ENCODE results near the gene KLK6. TPM values are rescaled to one million over a fixed set of nuclear protein-coding genes. Genes with fewer than 3 reads are reported as not detected.

KLK6 gene
- total RNA-seq, 1 donor from 2014 or later, result 0.62 TPM

- H3K27me3 Mint-ChIP-seq, result peaks cover 71% of the 10 kb centered on the region
- H3K27ac Mint-ChIP-seq, result no peak overlapping the region
- no peaks in the 10 kb centered on the region for H3K36me3 Mint-ChIP-seq (ENCODE audit: insufficient read depth)
- H3K4me3 Mint-ChIP-seq (ENCODE audit: low read depth), result no peak overlapping the region
- peaks cover 4% of the 10 kb centered on the region for H3K4me1 Mint-ChIP-seq (ENCODE audit: low read depth)
- no peak for DNase-seq (ENCODE audit: low spot score, unreplicated experiment)
- no peaks in the 10 kb centered on the region for H3K9me3 Mint-ChIP-seq (ENCODE audit: low read depth)
- TF ChIP-seq CTCF (IDR thresholded peaks at IDR 0.05; ENCODE audit: unreplicated experiment), result no peak
These were observed 43.3 kb upstream of the KLK6 start for GRCh38 chr19:51012661-51013190.

GRCh38 chr19:51010066-51010795, 40.8 kb upstream of the KLK6 start:
- H3K27me3 Mint-ChIP-seq, result peaks cover 73% of the 10 kb centered on the region
- TF ChIP-seq CTCF (IDR thresholded peaks at IDR 0.05; ENCODE audit: unreplicated experiment), result no peak

GRCh38 chr19:51009061-51009891, 39.9 kb upstream of the KLK6 start:
- Mint-ChIP-seq H3K27me3 (peaks cover 72% of the 10 kb centered on the region), H3K36me3 (ENCODE audit: insufficient read depth) (no peaks in the 10 kb centered on the region)

More at GRCh38 chr19:51010066-51010795, 40.8 kb upstream of the KLK6 start:
- Mint-ChIP-seq H3K4me1 (ENCODE audit: low read depth) (no peaks in the 10 kb centered on the region), H3K4me3 (ENCODE audit: low read depth) (no peak overlapping the region), H3K9me3 (ENCODE audit: low read depth) (no peaks in the 10 kb centered on the region), H3K36me3 (ENCODE audit: insufficient read depth) (no peaks in the 10 kb centered on the region), H3K27ac (no peak overlapping the region)
- DNase-seq (ENCODE audit: low spot score, unreplicated experiment), result no peak

GRCh38 chr19:51007488-51007887, 38.1 kb upstream of the KLK6 start:
- H3K36me3 Mint-ChIP-seq (ENCODE audit: insufficient read depth), result no peaks in the 10 kb centered on the region
- no peaks in the 10 kb centered on the region for H3K4me1 Mint-ChIP-seq (ENCODE audit: low read depth)
- no peak for DNase-seq (ENCODE audit: low spot score, unreplicated experiment)
- H3K9me3 Mint-ChIP-seq (ENCODE audit: low read depth), result no peaks in the 10 kb centered on the region
- no peak for TF ChIP-seq CTCF (IDR thresholded peaks at IDR 0.05; ENCODE audit: unreplicated experiment)
- H3K27me3 Mint-ChIP-seq, result peaks cover 66% of the 10 kb centered on the region
- no peak overlapping the region for H3K27ac Mint-ChIP-seq
- no peak overlapping the region for H3K4me3 Mint-ChIP-seq (ENCODE audit: low read depth)

More at GRCh38 chr19:51009061-51009891, 39.9 kb upstream of the KLK6 start:
- Mint-ChIP-seq H3K27ac (no peak overlapping the region), H3K4me3 (ENCODE audit: low read depth) (no peak overlapping the region), H3K4me1 (ENCODE audit: low read depth) (no peaks in the 10 kb centered on the region), H3K9me3 (ENCODE audit: low read depth) (no peaks in the 10 kb centered on the region)
- DNase-seq (ENCODE audit: low spot score, unreplicated experiment), result no peak
- no peak for TF ChIP-seq CTCF (IDR thresholded peaks at IDR 0.05; ENCODE audit: unreplicated experiment)

- no peak for DNase-seq (ENCODE audit: low spot score, unreplicated experiment)
- no peaks in the 10 kb centered on the region for H3K9me3 Mint-ChIP-seq (ENCODE audit: low read depth)
- H3K36me3 Mint-ChIP-seq (ENCODE audit: insufficient read depth), result no peaks in the 10 kb centered on the region
- TF ChIP-seq CTCF (IDR thresholded peaks at IDR 0.05; ENCODE audit: unreplicated experiment), result no peak
- no peak overlapping the region for H3K27ac Mint-ChIP-seq
- H3K4me3 Mint-ChIP-seq (ENCODE audit: low read depth), result no peak overlapping the region
- peaks cover 3% of the 10 kb centered on the region for H3K4me1 Mint-ChIP-seq (ENCODE audit: low read depth)
- peaks cover 74% of the 10 kb centered on the region for H3K27me3 Mint-ChIP-seq
These were observed 37.0 kb upstream of the KLK6 start for GRCh38 chr19:51006406-51006805.
